VCaP (cell line): ENCODE data around the gene CCDC88B.
A peak's percentile ranks its signal among the peaks of the same experiment; 100 is the strongest.

Source experiments
- H3K27ac ChIP-seq: fragments of 450-650 bp; 2 replicates; pipeline ENCODE4 v1.5.1; 2017
- TF ChIP-seq, protein P1 (sequence below): fragments of 450-650 bp; conservative IDR thresholded peaks from 2 replicates; pipeline ENCODE4 v1.5.1; 2017; ENCODE audit warnings: mild to moderate bottlenecking, moderate library complexity

CCDC88B gene

DNA sequence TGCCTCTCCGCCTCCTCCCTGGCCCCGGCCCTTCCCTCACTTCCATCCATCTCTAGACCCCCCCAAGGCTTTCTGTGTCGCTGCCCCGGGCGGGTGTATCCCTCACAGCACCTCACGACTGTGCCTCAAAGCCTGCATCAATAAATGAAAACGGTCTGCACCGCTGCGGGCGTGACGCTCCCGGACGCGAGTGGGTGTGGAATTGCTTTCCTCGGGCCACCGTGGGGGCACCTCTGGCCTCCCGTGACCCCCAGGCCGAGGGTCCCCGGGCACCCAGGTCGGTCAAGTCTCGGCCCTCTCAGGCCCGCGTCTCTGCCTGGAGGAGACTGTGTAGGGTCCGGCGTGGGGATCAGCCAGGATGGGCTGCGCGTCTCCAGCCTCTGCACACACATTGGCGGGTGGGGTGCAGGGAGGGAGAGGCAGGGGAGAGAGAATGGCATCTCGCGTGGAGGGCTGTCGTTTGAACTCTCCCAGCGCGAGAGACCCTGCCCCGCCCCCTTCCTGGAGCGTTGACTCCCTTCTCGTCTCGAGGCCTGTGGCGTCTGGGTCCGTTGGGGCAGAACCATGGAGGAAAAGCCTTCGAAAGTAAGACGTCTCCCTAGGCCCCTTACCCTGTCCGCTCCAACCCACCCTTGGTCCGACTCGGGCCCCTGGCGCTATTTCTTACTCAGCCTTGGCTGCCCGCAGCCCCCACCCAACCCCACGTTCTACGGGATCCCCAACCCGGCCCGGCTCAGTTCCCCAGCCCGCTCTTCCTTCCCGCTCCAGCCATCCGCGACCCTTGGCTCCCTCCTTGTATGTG is 40.0 kb upstream of the CCDC88B start, which contains the start of gene CATSPERZ:
Gene CATSPERZ (plus strand): TSS at position 512 of the 802 bp plus-strand sequence. CDS start 53 bp downstream, at position 565.
- TF ChIP-seq, protein P1, sequence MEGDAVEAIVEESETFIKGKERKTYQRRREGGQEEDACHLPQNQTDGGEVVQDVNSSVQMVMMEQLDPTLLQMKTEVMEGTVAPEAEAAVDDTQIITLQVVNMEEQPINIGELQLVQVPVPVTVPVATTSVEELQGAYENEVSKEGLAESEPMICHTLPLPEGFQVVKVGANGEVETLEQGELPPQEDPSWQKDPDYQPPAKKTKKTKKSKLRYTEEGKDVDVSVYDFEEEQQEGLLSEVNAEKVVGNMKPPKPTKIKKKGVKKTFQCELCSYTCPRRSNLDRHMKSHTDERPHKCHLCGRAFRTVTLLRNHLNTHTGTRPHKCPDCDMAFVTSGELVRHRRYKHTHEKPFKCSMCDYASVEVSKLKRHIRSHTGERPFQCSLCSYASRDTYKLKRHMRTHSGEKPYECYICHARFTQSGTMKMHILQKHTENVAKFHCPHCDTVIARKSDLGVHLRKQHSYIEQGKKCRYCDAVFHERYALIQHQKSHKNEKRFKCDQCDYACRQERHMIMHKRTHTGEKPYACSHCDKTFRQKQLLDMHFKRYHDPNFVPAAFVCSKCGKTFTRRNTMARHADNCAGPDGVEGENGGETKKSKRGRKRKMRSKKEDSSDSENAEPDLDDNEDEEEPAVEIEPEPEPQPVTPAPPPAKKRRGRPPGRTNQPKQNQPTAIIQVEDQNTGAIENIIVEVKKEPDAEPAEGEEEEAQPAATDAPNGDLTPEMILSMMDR, result no peak

DNA sequence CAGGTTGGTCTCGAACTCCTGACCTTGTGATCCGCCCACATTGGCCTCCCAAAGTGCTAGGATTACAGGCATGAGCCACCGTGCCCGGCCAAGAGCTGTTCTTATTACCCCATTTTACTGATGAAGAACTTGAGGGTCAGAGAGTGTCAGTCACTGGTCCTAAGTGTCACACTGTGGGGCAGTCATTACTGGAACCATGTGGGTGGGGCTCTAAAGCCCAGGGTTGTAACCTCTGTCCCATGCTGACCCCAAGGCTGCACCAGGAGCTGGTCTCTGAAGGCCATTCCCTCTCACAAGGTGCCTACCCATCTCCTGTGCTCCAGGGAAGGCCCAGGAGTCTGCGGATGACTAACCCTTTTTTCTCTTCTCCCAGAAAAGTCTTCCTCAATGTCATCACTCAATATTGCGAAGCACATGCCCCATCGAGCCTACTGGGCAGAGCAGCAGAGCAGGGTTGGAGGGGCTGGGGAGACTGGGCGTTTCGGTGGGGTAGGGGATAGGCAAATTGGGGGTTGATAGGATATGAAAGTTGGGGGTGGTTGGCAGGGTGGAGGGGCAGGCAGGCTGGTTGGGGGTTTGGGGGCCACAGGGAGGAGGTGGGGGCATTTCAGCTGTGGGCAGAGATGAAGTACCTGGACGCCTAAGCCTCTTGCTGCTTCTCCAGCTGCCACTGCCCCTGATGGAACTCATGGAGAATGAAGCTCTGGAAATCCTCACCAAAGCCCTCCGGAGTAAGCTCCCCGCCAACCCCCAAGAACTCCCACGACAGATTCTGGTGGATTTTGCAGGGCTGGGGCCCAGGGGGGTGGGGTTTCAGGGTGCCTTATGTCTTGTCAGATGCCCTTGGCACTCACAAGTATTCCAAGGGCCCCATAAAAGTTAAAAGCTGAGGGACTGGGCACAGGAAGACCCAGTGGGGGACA is 36.6 kb upstream of the CCDC88B start:
- peak overlapping the region; percentile 95 for H3K27ac ChIP-seq
- TF ChIP-seq, protein P1, result no peak

More for the DNA sequence above, 40.0 kb upstream of the CCDC88B start, which contains the start of gene CATSPERZ:
- peak within 1 kb of the TSS; percentile 73 for H3K27ac ChIP-seq

DNA sequence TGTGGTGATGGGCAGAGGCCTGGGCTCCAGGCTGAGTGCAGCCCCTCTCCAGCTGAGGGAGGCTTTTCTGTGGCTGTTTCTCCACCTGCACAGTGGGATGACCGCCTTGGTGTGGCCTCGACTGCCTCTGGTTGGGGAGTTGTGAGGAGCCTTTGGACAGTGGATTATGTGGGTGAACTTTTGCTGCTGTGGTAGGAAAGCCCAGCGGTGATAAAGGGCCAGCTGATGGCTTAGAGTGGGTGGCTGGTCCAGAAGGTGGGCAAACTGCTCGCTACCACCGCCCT is 36.0 kb upstream of the CCDC88B start:
- TF ChIP-seq, protein P1, result no peak
- peak overlapping the region; percentile 95 for H3K27ac ChIP-seq

DNA sequence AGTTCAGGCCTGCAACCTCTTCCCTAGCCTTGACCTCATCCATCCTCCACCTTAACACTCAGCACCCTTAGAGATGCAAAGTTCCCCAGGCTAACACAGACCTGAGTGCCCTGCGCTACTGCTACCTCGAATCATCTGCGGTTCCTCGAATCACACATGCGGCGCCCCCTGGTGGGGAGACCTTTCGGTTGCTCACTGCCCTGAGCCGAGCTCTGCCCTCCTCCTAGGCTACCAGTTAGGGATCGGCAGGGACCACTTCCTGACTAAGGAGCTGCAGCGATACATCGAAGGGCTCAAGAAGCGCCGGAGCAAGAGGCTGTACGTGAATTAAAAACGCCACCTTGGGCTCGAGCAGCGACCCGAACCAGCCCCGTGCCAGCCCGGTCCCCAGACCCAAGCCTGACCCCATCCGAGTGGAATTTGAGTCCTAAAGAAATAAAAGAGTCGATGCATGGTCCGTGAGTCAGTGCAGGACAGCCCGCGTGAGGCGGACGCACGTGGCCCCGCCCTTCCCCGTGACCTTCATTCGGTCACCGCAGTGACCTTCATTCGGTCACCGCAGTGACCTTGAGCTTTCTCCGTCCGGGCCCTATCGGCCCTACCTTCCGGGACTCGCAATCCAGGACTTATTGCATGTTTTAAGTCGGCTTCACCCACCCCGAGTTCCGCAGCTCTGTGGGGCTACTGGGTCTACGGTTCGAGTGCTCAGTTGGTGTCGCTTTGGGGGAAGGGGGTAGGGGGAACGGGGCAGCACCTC is 35.5 kb upstream of the CCDC88B start:
- TF ChIP-seq, protein P1, result peak; percentile 100

DNA sequence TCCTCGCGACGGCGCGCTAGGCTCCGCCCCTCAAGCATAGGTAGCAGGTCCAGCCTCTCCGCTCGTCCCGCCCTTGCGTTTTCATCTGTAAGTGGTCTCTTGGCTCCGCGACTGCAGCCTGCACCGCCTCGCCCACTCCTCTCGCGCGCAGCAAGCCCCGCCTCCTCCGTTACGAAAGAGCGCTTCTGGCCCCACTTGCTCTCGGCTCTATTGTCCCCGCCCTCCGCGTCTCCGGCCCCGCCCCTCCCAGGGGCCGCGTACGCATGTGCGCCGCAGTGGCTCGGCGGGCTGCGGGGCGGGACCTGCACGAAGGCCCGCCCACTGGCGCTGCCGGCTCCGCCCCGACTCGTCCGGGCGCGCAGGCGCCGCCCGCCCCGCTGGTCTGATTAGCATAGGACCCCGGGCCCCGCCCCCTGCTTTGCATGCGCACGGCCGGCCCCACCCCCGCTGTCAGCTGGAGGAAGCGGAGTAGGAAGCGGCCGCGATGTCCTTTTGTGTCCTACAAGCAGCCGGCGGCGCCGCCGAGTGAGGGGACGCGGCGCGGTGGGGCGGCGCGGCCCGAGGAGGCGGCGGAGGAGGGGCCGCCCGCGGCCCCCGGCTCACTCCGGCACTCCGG is 34.8 kb upstream of the CCDC88B start, which contains the start of gene ESRRA:
Gene ESRRA (plus strand): TSS at position 450 of the 616 bp plus-strand sequence. CDS start 1,656 bp downstream, outside the sequence.
- H3K27ac ChIP-seq, result peak within 1 kb of the TSS; percentile 95
- TF ChIP-seq, protein P1, result no peak

More for the DNA sequence above, 35.5 kb upstream of the CCDC88B start:
- peak overlapping the region; percentile 95 for H3K27ac ChIP-seq

DNA sequence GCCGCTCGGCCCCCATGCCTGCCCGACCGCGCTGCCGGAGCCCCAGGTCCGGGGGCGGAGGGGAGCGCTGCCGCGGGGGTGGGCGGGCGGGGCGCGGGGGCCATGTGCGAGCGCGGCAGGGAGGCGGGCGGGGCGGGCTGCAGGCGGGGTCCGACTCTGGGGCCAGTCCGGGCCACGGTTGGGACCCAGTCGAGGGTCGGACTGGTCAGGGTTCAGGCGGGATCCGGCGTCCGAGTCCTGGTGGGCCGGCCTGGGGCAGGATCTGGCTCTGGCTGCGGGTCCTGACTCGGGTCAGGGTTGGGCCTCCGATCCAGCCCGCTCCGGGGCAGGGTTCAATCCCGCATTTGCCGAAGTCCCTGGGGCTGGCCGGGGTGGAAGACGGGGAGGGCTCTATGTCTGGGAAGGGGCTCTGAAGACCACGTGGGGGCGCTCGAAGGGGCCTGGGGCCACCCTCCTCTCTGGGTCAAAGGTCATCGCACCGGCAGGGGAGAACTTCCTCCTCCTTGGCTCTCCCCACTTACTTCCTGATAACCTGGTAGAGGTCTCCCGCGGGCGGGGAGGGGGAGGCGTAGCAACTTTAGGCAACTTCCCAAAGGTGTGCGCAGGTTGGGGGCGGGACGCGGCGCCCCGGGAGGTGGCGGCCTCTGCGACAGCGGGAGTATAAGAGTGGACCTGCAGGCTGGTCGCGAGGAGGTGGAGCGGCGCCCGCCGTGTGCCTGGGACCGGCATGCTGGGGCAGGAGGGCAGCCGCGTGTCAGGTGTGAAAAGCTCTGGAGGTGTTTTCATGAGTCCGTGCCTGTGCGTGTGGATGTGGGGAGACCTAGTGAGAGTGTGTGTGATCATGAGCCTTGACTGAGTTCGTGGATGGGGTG is 34.1 kb upstream of the CCDC88B start:
- TF ChIP-seq, protein P1, result peak; percentile 96
- H3K27ac ChIP-seq, result peak overlapping the region; percentile 95
